HG02884 (cell line): ENCODE measurements around the gene NAV2.

Experiments used
- ATAC-seq: cut with Tn5 transposase; IDR thresholded peaks from one replicate; pipeline ENCODE4 v1.9.1; 2021; ENCODE audit warnings: mild to moderate bottlenecking, moderate library complexity; ENCODE audit not compliant: unreplicated experiment

NAV2 gene

DNA sequence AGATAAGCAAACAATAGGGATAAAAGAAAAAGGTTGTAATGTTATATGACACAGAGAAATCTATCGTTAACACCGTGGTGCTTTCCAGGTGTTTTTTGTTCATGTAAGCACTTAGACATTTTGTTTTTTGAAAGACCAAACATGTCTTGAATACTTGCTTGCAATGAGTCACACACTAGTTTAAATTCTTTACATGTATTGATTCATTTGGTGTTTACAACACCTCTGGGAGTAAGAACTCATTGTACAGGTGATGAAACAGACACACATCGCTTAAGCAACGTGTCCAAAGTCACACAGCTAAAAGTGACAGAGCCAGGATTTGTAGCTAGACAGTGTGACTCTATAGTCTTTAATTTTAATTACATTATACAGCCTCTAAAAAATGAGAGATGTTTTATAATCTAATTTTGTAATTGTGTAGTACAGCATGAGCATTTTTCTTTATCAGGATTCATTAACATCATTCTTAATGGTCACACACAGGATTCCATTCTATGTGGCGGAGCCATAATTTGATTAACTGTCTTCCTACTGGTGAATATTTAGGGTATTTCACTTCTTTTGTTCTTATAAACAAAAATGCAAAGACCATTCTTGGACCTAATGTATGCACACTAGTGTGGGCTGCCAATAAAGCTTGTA lies 298.8 kb downstream of the NAV2 start:
- no peak for ATAC-seq

DNA sequence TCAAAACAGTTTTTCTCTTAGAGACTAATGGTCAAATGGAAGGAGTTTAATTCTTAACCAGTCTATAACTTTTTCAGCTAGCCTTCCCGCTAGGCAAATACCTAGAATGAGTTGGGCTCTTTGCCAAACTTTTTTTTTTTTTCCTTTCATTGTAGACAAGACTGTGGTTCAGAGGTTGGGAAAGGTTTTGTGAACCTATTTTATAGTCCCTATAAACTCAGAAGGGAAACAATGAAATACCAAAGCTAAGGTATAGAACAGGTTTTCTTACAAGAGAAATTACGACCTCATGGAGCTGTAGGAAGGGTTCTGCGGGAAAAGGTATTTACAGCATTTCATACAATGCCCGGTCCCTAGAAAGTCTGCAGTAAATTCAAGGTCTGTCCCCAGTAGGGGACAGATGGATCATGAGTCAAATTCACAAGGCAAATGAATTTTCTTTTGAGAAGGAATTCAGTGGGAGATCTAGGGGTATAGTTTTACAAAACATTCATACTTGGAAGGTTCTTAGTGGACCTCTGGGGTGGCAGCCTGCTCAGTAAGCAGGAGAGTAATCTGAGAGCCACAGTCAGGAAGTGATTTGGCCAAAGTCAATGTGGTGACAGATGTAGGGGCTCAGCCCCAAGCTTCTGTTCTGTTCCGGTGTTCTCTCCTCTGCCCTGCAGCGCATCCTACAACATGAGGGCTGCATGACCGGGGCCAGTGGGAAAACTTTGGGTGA lies 300.9 kb downstream of the NAV2 start:
- ATAC-seq = no peak

DNA sequence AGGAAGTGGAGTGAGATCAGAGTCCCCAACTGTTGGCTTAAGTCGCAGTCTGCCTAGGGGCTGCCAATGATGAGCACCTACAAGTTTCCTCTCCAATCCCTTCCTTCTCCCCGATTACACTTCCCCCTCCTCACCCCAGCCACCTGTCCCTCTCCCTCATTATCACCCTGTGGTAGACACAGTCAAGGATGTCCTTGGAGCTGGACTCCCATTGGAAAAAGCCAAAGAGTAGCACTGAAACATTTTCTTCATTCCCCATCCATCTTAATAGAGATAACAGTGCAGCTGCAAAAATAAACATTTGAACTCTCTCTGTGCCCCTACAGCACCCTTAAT lies 301.4 kb downstream of the NAV2 start:
- ATAC-seq = no peak

DNA sequence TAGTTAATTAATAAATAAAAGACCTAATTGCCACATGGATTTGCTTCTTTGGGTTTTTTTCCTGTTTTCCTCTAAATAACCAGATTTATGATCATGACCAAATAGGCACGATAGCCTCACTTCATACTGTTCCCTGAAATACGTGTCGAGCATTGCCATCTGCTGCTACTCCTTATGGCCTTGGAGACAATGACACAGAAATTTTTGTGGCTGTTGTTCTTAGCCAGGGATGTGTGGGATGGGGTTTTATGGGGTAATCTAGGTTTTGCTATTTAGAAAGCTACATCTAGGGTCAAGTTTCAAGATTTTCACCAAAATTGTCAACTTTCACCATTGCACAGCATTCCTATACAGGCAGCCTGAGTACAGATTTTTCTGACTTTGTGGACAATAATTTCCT lies 302.5 kb downstream of the NAV2 start:
- ATAC-seq = no peak

DNA sequence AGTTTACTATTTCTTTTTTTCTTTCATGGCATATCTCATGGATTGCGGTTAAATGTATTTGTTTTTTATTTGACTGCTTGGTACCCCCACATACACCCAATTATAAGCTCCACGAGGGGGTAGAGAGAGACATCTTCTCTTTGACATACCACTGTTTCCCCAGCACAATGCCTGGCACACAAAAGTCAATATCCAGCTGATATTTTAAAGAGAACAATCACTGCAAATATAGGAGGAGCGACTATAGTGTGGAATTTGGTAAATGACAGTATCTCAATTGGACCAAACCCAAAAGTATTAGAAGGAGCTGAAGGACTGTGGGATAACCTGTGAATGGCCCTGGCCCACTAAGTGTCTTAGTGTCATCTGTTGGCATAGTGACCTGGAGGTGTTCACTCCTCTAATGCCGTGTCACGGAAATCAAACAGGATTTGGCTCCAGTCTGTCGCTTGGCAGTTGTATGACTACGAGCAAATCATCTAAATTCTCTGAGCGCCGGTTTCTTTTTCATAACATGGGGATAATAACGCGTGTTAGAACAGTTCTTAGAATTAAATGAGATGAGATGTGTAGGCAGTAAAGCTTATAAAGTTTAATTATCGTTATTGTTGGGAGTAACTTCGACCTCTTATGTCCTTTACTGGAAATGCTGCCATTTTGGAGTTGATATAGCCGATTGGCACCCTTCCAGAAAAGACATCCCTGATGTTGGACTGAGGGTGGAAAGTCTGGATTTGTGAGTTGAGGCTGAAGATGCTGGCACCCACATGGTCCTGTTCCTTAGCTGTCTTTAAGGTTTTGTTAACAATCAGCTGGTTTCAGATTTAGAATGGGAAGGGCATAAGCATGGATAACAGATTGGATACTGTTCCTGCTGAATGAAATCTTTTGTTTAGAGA lies 303.1 kb downstream of the NAV2 start:
- no peak for ATAC-seq

DNA sequence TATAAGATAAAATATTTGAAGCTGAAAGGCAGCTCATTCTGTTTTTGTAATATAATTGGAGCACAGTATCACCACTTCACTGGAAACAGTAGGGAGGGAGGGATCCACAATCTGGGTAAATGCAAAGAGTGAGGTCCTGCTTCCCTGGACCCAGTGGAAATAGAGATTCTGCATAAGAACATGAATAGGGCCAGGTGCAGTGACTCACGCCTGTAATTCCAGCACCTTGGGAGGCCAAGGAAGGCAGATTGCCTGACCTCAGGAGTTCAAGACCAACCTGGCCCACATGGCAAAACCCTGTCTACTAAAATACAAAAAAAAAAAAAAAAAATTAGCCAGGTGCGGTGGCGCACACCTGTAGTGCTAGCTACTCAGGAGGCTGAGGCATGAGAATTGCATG lies 303.9 kb downstream of the NAV2 start:
- ATAC-seq = no peak

DNA sequence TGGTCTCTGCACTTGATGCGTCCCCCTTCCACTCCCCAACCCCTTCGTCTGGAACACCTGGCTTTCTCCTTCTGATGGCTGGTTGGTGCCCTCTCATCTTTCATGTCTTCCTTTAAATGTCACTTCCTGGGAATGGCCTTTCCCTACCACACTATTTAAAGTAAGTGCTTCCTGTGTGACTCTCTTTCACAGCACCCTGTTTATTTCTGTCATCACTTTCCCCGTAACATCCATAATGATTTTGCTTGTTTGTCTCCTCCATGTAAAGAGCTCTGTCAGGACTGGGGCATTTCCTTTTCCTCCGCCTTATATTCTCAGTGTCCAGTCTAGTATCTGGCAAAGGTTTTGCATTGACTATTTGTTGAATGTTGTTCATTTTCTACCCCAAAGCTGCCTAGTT lies 304.7 kb downstream of the NAV2 start:
- ATAC-seq = no peak

DNA sequence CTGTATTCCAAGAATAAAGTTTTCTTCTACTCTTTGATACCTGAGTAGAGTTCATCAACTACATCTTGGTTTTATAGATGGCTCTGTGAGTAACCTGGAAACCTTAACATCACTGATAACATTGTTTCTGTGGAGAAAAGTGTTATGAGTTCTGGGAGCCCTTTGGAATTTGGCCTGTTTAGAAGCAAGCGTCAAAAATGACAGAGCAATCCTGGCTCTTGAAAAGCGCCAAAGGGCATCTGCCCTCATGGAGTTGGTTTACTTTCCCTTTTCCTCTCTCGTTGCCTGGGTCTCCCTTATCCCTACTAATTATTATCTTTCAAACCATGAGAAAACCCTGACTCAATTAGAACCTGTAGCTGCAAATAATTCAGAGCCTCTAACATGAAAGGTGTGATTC lies 307.6 kb downstream of the NAV2 start:
- no peak for ATAC-seq

DNA sequence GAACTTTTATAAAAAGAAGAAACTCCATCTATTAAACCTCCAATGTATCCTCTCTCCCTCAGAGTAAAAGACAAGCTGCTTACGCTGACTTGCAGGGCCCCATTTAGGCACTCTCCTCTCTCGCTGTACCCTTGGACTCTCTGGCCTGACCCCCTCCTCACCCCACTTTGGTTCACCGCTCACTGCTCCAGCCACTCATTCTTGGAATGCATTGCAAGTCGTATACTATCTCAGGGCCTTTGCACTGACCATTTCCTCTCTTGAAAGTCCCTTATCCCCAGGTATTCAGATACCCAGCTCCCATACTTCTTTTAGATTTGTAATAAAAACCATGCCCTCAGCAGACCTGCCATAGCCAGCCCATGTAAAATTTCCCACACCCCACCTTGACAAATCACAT lies 308.1 kb downstream of the NAV2 start:
- no peak for ATAC-seq

DNA sequence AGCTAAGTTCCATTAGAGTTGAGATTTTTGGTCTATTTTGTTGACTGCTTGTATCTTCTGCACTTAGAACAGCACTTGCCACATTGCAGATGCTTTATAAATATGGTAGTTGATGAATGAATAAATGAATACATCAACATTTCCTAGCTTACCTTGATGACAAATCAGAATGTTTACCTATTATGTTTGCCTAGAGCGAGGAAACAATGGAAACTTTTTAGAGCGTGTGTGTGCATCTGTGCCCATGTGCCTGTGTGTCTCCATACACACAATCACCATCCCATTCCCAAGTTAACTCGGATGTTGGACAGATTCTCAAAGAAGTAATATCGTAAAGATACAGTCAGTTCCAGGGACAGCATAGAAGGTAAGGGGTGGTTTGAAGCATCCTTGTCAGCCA lies 308.6 kb downstream of the NAV2 start:
- ATAC-seq = no peak

DNA sequence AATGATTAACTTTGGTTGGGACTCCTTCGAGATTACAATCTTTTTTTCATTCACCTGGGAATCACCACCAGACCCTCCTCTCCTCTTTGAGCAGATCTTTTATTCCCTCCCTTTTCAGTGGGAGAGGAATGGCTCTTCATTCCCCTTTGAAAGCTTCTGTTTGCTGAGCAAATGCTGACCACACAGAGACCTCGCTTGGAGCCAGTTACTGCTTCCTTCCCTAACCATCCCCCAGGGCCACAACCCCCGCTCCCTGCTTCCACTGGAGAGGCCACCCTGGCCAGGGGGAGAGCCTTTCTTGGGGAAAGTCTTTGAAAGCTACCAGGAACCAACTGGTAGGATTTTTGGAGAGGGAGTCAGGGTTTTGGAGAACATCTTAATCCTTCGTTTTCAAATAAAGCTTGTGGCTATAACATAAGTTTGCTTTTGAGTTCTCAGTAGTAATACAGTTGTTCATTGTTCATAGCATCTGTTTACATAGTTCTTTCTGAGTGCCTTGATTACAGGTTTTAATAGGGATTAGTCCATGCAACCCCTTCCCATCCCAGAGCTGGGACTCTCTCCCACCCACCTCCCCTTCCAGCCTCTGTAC lies 309.2 kb downstream of the NAV2 start:
- no peak for ATAC-seq

DNA sequence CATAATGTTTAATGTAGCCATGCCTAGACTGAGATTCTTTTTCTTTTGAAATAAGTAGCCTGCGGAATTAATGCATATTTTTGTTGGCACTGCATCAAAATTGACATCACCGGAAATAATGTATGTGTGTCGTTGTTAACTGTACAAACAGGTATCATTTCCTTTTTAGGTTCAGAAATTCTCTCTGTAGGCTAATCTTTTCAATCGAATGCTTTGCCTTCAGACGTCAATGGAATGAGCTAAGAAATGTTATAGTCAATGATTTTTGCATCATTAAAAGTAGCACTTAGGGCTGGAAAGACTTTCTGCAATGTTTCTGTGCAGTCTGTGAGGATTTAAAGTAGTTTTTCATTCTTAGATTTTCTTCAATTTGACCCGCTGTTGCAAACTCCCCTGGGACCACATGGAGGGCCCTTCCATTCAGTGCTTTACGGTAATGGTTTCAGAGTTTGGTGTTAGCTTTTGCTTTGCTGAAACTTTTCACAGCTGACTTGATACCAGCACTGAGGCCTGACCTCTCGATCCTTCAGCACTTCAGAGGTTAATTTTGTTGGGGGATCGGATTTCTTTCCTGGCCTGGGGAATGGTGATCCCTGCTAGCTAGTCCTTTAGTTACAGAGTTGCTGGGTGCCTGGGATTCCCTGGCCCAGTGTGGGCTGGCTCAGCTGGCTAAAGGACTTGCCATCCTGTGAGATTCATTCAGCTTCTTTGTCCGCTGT lies 309.9 kb downstream of the NAV2 start:
- ATAC-seq = no peak

DNA sequence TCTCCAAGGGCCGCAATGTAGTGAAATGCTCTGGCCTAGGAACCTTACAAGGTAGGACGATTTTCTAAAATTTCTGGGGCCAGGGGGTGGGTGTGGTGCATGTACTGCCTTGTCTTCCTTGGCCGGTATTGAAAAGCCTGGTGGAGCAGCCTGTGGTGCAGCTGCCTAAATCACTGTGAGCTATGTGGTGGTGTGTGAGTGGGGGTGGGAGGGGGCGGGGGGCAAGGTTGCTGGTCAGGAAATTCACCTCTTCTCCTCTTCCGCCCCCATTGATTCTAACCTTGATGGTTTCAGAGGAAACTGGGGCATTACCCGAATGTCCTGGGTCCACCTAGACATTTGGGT lies 310.4 kb downstream of the NAV2 start:
- ATAC-seq = no peak

DNA sequence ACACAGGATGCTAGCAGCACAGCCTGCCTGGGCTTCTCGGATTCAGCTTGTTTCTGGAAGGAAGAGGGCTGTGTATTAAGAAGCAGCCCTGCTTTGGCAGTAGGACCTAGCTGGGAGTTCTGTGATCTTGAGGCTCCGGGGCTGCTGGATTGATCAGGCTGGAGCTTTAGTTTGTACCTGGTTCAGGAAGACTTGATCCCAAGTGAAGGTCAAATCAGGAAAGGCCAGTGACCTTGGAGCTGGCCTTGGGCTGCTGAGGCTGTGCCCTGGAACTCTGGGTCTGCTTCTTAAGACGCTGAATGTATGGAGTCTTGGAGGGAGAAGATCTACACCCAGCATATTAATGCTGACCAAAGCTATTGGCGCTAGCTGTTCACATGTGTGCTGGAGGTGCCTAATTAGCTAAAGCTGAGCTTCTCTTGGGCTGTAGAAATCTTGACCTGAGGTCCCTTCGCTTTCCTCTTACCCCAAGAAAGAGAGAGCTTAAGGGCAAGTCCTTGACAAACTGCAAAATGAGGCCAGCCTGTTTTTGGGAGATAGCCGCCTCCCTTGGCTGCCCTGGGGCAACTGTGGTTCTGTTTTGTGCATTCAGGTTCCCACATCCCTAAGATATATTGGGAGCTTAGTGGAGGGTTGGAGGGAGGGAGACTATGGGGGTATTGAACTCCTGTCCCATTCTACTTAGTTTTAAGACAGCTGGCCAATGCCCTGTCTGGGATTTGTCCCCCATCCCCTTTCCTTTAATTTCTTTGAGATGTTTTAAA lies 311.7 kb downstream of the NAV2 start:
- ATAC-seq = no peak

DNA sequence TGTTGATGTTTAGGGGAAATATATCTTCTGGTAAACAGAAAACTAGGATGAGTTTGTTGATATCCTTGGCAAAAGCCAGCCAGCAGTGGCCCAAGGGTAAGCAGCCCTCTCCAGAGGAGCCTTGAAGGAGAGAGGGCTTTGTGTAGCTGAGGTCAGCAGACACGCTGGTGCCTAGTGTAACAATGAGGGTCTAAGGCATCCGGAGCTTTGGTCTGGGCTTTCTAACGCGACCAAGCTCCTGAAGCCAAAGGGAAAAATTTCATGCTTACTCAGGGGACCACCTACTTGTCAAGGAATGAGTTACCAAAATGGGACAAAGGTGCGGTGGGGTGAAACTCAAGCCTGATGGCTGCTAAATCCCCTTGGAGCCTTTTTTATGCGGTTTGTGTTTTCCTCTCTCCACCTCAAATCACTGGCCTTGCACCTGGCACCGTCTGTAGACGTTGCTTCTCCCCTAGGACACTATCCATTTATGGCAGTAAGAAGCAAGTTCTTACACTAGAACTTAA lies 312.7 kb downstream of the NAV2 start:
- ATAC-seq = no peak

DNA sequence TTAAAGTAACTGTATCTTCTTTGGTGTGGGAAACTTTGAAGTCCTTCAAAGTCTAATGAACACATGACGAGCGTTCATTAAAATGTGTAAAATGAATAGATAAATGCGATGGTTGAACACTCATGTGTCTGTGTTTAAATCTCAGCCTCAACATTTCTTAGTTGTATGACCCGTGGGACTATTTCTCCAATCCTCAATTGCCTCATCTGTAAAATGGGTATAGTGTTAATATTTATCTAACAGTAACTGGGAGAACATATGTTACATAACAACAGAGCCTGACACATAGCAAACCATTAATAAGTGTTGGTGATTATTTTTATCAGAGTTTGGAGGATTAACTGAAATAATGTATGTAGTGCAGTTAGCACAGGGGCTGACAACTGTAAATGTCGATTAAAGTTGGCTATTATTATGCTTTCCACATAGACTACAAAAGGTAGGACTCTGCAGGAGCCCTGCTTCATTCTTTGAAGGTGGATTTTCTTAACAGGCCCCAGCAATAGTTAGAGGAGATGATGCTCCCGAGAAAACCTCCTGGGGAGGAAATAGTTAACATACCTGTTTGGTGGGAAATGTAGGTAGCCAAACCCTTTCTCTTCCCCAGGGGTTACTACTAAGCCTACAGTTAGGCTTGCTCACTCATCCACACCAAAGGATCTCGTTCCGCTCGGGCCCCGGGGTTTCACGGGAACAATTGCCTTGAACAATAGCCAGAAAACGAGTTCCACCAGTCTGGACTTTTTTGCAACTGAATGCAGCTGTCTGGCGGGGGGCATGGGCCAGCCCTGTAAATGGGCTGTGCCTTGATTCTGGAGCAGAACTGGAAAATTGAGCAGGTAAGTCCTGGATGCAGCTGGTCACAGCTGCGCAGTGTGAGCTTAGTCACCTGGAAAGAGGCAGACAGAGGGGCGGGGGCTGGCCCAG lies 314.3 kb downstream of the NAV2 start:
- ATAC-seq = no peak

DNA sequence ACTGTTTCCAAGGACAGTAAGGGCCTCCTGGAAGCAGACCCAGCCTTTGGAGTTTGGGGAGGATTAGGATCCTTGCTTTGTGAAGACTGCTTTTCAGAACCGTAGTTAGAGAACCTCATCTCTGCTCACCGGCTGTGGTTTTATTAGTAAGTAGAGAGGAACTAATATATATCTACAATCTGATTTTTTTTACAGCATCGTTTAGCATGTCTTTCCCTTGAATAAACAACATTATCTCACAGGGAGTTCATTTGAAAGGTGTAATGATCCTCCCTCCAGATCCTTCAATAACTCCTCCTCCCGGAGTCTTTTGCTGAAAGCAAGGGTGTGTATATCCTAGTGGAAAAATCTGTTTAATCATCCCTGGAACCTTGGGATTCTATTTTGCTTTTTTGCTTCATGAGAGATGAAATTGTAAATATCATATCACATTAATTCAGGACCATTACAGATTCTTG lies 314.9 kb downstream of the NAV2 start:
- no peak for ATAC-seq

DNA sequence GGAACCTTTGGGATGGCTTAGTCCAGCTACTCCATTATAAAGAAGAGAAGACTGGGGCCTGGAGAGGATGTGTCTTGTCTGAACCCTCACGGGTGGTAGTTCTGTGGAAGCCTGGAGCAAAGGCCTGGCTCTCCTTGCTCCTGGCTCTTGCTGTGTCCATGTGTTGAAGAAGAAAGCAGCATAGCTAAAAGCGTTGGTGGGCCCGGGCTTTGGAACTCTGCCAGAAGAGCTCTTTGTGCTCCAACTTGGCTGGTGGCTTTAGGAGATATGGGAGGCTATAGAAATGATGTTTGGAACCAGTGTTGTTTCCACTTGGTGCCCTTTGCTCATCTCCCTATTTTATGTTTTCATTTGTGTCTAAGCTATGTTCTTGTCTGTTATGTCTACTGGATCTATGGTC lies 316.6 kb downstream of the NAV2 start:
- ATAC-seq = no peak

DNA sequence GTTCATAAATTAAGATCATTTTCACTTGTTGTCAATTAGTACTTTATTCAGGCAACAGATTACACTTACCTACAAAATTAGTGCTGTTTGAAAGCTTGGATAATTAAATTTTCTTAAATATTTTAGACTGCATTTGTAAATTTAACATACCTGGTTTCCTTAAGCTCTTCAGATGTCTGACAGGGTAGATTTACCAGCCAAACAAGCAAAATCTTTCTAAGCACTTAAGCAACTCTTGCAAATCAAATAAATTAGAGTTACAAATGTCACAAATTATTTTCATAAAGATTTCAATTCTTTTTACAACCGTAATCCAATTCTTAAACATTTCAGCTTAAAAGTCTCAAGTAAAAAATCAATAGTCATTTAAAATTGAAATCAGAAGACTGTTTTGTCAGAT lies 317.8 kb downstream of the NAV2 start:
- no peak for ATAC-seq
